Activated CD4-positive, CD25-positive, alpha-beta regulatory T cell (primary cell): ENCODE data around the gene FAM200B.

ENCODE experiments used
- DNase-seq, 4 experiments: peaks; one replicate each; lab custom pipeline; 2025; lab: John Stamatoyannopoulos, UW

The FAM200B gene

DNA sequence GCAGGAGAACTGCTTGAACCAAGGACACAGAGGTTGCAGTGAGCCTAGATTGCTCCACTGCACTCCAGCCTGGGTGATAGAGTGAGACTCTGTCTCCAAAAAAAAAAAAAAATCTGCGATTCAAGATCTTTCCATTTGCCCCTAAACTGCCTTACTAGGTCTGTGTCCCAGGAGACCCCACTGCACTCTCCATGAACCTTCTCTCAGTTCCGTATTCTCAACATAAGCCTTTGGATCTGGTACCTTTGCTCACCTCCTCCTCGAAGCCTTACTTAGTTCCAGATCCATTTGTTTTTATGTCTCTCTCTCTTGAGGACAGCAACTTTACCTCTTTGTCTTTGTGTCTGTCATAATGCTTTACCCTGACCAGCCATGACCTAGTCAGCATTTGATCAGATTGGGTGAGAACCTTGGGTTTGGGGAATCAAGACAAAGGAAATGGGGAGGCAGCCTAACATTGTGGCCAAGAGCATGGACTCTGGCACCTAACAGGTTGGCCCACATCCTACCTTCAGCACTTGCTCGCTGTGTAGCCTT is 55.0 kb downstream of the FAM200B start:
- DNase-seq, result no peak

GRCh38 chr4:15737255-15737654 is 55.6 kb downstream of the FAM200B start:
- DNase-seq, result no peak

DNA sequence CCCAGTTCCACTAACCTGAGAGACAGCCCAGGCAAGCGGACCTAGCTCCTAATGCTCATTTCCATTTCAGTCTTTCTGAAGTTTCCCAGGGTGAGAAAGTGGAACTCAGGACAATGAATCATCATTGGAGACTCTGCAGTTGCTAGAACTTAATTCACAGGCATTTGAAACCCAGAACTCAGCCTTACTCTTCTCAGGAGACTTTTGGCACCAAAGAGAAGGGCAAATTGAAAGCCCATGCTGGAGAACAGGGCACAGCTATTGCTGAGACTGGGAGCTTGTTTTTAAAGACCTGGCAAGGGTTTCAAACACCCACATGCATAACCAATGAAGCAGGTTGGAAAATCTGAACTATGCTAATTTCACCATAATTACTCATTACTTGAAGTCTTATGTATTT is 57.2 kb downstream of the FAM200B start:
- no peak for DNase-seq
